Measurements from ENCODE around the gene RPH3AL.
A peak's percentile ranks its signal among the peaks of the same experiment; 100 is the strongest.
"Not testable (repeated sequence)": the region's sequence is repeated elsewhere in the genome, so short reads cannot be mapped to it uniquely, and the experiment has no call there.

The RPH3AL gene

GRCh38 chr17:219696-220095 lies 132.9 kb downstream of the RPH3AL start:
- no peak for DNase-seq

GRCh38 chr17:218432-219110 lies 134.0 kb downstream of the RPH3AL start:
- DNase-seq, result no peak

- DNase-seq, result no peak
These were observed 136.0 kb downstream of the RPH3AL start for GRCh38 chr17:216625-217024.

DNA sequence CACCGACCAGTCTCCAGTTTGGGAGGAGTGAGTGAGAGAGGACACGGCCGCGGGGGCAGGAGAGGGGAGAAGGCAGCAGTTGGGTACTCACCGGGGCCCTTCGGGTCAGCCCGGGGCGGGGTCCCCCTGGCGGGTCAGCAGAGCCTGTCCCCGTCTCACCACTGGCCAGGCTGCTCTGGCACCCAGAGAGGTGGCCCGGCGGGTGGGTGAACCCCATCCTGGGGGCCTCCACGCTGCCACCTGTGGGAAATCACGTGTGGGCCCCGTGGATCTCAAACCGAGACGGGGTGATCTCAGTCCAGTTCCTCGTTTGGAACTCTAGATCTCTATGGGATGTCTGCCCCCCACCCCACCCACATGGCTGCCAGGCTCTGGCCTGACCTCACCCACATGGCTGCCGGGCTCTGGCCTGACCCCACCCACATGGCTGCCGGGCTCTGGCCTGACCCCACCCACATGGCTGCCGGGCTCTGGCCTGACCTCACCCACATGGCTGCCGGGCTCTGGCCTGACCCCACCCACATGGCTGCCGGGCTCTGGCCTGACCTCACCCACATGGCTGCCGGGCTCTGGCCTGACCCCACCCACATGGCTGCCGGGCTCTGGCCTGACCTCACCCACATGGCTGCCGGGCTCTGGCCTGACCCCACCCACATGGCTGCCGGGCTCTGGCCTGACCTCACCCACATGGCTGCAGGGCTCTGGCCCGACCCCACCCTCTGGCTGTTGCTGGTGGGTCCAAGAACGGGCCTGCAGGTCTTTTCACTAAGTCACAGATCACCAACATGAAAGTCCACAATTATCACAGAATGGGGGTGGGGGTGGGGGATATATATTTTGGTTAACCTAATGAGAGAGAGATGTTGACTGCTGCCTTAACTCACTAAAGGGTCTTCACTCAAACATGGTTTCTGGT lies 136.8 kb downstream of the RPH3AL start:
- not testable (repeated sequence) for DNase-seq

- DNase-seq, result no peak
These were observed 137.7 kb downstream of the RPH3AL start for GRCh38 chr17:214881-215331.

- no peak for DNase-seq
These were observed 139.1 kb downstream of the RPH3AL start for GRCh38 chr17:213286-214105.

DNA sequence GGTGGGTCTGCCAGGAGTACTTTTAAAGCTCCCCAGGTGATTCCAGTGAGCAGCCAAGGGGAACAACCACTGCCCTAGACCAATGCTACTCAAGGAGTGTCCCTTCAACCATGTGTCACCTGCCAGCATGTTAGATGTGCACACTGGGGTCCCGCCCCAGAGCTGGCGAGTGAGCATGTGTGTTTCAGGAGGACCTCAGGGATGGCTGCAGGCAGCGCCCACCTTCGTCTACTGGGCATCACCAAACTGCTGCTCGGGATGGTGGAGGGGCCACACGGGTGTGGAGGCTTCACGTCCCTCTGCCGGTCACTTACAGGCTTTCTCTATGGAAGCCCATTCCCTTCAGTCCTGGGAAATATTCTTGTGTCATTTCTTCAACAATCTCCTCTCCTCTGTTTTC lies 142.2 kb downstream of the RPH3AL start:
- no peak for DNase-seq

GRCh38 chr17:208429-208828 lies 144.2 kb downstream of the RPH3AL start:
- no peak for DNase-seq

DNA sequence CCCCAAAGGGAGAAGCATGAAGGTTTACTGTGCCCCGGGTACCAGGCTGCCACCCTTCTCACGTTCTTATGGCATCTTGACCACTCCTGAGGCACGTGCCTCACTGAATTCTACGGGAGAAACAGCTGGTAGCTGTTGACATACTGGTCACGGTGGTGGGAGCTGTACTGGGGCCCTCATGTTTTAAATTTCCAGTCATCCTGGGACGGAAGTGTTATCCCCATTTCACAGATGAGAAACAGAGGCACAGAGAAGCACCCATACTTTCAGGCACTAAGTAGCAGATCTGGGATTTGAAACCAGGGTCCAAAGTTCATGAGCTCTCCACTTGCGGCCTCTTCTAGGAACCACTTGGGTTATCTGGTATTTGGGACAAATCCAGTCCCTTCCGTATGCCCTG lies 144.8 kb downstream of the RPH3AL start:
- DNase-seq, result no peak

DNA sequence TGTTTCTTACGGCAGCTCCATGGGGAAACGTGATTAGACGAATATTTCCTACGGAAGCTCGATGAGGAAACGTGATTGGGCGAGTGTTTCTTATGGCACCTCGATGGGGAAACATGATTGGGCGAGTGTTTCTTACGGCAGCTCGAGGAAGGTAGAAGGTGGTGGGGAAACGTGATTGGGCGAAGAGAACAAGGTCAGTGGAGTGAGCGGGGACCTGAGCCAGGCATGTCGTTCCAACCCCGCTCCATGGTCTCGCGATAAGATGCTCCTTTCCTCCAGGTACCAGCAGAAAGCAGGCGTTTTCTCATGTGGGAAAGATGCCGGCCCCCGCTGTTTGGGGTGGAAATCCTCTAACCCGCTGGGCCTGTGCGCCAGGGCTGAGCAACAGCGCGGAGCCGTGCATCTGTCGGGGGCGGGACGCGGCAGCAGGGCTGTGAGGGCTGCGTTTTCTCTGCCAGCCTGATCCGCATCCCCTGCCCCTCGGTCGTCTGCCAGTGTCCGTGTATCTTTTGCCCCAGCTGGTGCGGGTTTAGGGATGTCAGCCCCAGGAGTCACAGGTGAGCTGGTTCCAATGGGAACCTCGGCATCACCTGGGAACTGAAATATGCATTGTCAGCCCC lies 145.6 kb downstream of the RPH3AL start:
- DNase-seq, result no peak

DNA sequence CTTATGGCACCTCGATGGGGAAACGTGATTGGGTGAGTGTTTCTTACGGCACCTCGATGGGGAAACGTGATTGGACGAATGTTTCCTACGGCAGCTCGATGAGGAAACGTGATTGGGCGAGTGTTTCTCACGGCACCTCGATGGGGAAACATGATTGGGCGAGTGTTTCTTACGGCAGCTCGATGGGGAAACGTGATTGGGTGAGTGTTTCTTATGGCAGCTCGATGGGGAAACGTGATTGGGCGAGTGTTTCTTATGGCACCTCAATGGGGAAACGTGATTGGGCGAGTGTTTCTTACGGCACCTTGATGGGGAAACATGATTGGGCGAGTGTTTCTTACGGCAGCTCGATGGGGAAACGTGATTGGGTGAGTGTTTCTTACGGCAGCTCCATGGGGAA lies 146.1 kb downstream of the RPH3AL start:
- DNase-seq, result not testable (repeated sequence)

GRCh38 chr17:205817-206216 lies 146.8 kb downstream of the RPH3AL start:
- DNase-seq, result no peak

DNA sequence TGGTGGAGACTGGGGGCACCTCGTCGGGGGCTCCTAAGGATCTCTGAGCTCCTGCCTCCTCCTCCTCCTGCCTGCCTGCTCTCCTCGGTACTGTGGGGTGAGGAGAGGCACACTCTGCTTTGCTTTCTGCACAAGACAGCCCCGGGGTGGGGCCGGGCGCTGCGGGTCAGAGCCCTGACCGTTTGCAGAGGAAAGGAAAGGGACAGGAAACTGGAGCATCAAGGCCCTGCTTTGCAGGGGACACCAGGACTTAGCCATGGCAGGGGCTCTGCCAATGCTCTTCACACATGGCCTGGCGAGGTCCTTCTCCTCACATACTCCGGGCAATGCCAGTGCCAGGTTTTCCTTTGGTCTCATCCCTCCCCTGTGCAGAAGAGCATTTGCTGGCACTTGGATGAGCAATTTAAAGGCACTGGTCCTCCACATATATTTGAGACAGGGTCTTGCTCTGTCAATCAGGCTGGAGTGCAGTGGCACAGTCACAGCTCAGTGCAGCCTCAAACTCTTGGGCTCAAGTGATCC lies 147.4 kb downstream of the RPH3AL start:
- DNase-seq, result peak; percentile 54

DNA sequence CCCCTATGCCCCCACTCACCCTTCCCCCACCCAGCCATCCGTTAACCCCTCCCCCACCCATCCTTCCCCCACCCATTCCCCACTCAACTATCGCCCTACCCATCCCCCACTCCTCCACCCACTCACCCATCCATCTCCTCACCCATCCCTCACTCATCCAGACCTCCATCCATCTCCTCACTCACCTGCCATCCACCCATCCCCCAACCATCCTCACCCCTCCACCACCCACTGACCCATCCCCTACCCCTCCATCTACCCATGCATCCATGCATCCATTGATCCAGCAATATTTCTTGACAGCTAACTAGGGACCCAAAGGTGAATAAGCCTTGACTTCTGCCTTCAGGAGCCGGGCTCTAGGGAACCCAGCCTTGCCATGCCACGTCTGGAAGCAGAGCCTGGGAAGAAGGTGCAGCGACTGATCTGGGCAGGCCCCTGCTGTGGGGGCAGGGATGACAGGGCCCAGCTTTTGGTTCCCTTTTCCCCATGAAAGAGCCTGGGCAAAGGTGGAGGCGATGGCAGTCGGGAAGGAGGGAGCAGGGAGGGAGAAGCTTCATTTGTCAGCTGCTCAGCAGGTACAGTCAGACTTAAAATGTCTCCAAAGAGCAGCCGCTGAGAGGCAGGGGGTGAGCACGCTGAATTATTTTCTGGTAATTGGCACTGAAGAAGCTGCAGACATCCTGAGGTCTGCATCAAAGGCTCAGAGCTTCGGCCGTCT lies 148.0 kb downstream of the RPH3AL start:
- DNase-seq, result no peak

DNA sequence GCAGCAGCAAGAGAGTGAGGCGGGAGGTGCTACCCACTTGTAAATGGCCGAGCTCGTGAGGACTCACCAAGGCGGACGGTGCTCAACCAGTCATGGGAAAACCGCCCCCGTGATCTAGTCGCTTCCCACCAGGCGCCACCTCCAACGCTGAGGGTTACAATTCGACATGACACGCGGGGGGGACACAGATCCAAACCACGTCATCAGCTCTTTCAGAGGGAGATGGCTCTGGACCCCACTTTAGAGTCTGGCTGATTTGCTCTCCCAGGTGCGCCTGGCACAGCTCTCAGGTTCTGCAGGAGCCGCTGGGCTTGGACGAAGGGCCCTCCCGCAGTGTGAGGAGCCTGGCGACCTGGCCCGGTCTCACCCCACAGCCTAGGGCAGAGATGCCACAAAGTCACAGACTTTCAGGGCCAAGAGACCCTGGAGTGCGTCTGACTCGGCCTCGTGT lies 150.1 kb downstream of the RPH3AL start:
- no peak for DNase-seq

GRCh38 chr17:201736-202135 lies 150.9 kb downstream of the RPH3AL start:
- DNase-seq, result not testable (repeated sequence)

DNA sequence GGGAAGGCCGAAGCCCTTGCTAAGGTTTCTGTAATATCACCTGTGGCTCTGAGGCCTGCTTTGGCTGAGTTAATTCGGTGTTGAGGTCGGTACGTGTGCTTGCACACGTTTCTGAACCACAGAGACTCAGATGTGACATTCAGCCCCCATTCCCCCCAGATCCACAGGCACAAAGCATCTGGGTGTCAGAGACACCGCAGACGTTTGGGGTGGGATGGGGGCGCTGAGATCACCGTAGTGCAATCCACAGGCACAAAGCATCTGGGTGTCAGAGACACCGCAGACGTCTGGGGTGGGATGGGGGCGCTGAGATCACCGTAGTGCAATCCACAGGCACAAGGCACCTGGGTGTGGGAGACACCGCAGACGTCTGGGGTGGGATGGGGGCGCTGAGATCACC lies 151.3 kb downstream of the RPH3AL start:
- DNase-seq, result not testable (repeated sequence)

GRCh38 chr17:200586-200985 lies 152.0 kb downstream of the RPH3AL start:
- DNase-seq, result no peak

GRCh38 chr17:199806-200545 lies 152.6 kb downstream of the RPH3AL start:
- no peak for DNase-seq

DNA sequence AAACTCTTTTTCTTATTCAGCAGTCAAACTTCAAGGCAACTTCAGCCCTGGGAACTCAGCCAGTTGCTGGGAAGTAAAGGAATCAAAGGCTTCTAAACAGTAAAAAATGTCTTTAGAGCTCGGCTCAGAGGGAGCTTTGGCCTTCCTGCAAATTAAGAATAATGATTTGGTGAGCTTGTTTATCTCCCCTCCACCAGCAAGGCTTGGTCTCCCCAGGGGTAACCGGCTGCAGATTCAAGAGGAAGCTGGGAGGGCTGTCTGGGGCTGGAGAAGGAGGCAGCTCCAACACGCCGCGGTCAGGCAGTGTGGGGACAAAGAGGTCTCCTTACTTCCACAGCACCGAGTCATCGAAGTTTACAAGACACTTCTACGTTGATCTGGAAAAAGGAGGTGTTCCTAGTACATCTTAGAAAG lies 153.4 kb downstream of the RPH3AL start:
- no peak for DNase-seq

Data from right kidney (tissue), 1 donor.